MCF 10A (cell line): ENCODE data around the gene CASKIN1. TPM values are rescaled to one million over a fixed set of nuclear protein-coding genes. Genes with fewer than 3 reads are reported as not detected.

ENCODE experiments used
- BruUV-seq: library from RNA; stranded (reverse); fragments of 400-500 nt; replicated peaks from 2 replicates; lab custom pipeline; 2021; lab: Mats Ljungman, UMichigan
- CTCF ChIA-PET: fragments of 300-600 bp; sonication (Branson Sonifier 250); formaldehyde crosslinking; extraction: SDS; loops from one replicate; lab custom pipeline; 2021; ENCODE audit warnings: antibody characterized with exemption, inconsistent platforms; lab: Yijun Ruan, JAX
- POLR2A ChIA-PET: fragments of 300-600, 350-650 bp; sonication (Branson Sonifier 250); formaldehyde crosslinking; extraction: SDS; loops from one replicate; lab custom pipeline; 2020; ENCODE audit warnings: antibody characterized with exemption, inconsistent platforms; lab: Yijun Ruan, JAX
- DNase-seq: peaks from one replicate; pipeline ENCODE4 v3.0.0-alpha.2; 2018; ENCODE audit not compliant: unreplicated experiment
- H3K27ac Mint-ChIP-seq: one replicate; pipeline ENCODE4 v1.8.0; 2022; ENCODE audit warnings: mild to moderate bottlenecking, low read depth, mixed read lengths; ENCODE audit not compliant: unreplicated experiment
- H3K27me3 Mint-ChIP-seq: one replicate; pipeline ENCODE4 v1.8.0; 2022; ENCODE audit warnings: mixed read lengths; ENCODE audit not compliant: insufficient read depth, unreplicated experiment
- H3K36me3 Mint-ChIP-seq: one replicate; pipeline ENCODE4 v1.8.0; 2022; ENCODE audit warnings: mild to moderate bottlenecking, moderate library complexity, mixed read lengths; ENCODE audit not compliant: insufficient read depth, unreplicated experiment
- H3K4me1 Mint-ChIP-seq: one replicate; pipeline ENCODE4 v1.8.0; 2022; ENCODE audit warnings: mixed read lengths; ENCODE audit not compliant: insufficient read depth, unreplicated experiment
- H3K4me3 Mint-ChIP-seq: one replicate; pipeline ENCODE4 v1.8.0; 2022; ENCODE audit warnings: mild to moderate bottlenecking, moderate library complexity, mixed read lengths; ENCODE audit not compliant: unreplicated experiment
- H3K9me3 Mint-ChIP-seq: one replicate; pipeline ENCODE4 v1.8.0; 2022; ENCODE audit warnings: mixed read lengths; ENCODE audit not compliant: unreplicated experiment
- CTCF ChIP-seq: fragments of 200-600 bp; IDR thresholded peaks from one replicate; pipeline ENCODE4 v1.8.0; 2022; ENCODE audit warnings: antibody characterized with exemption, mild to moderate bottlenecking; ENCODE audit not compliant: unreplicated experiment
- intact Hi-C: fragments of 100-400 bp; cut with micrococcal nuclease; formaldehyde crosslinking; loops from 2 replicates; pipeline ENCODE4 v1.14.1; 2022
- total RNA-seq: library from RNA; stranded (reverse); gene quantifications from 2 replicates; pipeline ENCODE4 v1.2.3, GENCODE V29; 2022

Gene CASKIN1
- total RNA-seq, 1 experiment from 2014 or later = 0.14 TPM

- ChIA-PET CTCF (no interaction called here), POLR2A (interaction anchor here (0.6 to 1.1 kb wide), 3 partner anchors 16 to 393 kb away, joined by 3 read pairs; no protein-coding TSS in a partner anchor)
- no peak overlapping the region for H3K27ac Mint-ChIP-seq
- no peaks in the 10 kb centered on the region for H3K4me1 Mint-ChIP-seq
- no TSS peak for BruUV-seq
- H3K36me3 Mint-ChIP-seq = no peaks in the 10 kb centered on the region
- no peak overlapping the region for H3K4me3 Mint-ChIP-seq
- no peak for DNase-seq
- no peaks in the 10 kb centered on the region for H3K9me3 Mint-ChIP-seq
- H3K27me3 Mint-ChIP-seq = no peaks in the 10 kb centered on the region
- TF ChIP-seq CTCF = no peak
- intact Hi-C loops = no loop called here
Observed at GRCh38 chr16:2189252-2189893, 7.0 kb downstream of the CASKIN1 start.

GRCh38 chr16:2188395-2188794 is 8.0 kb downstream of the CASKIN1 start:
- intact Hi-C loops = no loop called here
- no peaks in the 10 kb centered on the region for H3K9me3 Mint-ChIP-seq
- DNase-seq = no peak
- H3K36me3 Mint-ChIP-seq = no peaks in the 10 kb centered on the region
- ChIA-PET POLR2A (interaction anchor here (1.0 kb wide), 1 partner anchor 41 kb away, joined by 3 read pairs; no protein-coding TSS in a partner anchor), CTCF (interaction anchor here (0.7 kb wide), 1 partner anchor 37 kb away, joined by 3 read pairs; no protein-coding TSS in a partner anchor)
- H3K27ac Mint-ChIP-seq = no peak overlapping the region
- no peak overlapping the region for H3K4me3 Mint-ChIP-seq
- BruUV-seq = no TSS peak
- TF ChIP-seq CTCF = no peak
- H3K4me1 Mint-ChIP-seq = no peaks in the 10 kb centered on the region
- no peaks in the 10 kb centered on the region for H3K27me3 Mint-ChIP-seq

- no peak overlapping the region for H3K27ac Mint-ChIP-seq
- intact Hi-C loops = no loop called here
- POLR2A ChIA-PET = interaction anchor here (0.8 kb wide), 1 partner anchor 32 kb away, joined by 4 read pairs; the partner anchor contains the start of gene TRAF7
- BruUV-seq = no TSS peak
- H3K27me3 Mint-ChIP-seq = no peaks in the 10 kb centered on the region
- DNase-seq = no peak
- no peaks in the 10 kb centered on the region for H3K36me3 Mint-ChIP-seq
- no peaks in the 10 kb centered on the region for H3K9me3 Mint-ChIP-seq
- TF ChIP-seq CTCF = no peak
- H3K4me1 Mint-ChIP-seq = peaks cover 3% of the 10 kb centered on the region
- H3K4me3 Mint-ChIP-seq = no peak overlapping the region
- CTCF ChIA-PET = no interaction called here
Observed at GRCh38 chr16:2187212-2187611, 9.2 kb downstream of the CASKIN1 start.

GRCh38 chr16:2186505-2186904 is 9.9 kb downstream of the CASKIN1 start:
- TF ChIP-seq CTCF = no peak
- POLR2A ChIA-PET = interaction anchor here (1.3 kb wide), 1 partner anchor 12 kb away, joined by 3 read pairs; no protein-coding TSS in a partner anchor
- Mint-ChIP-seq H3K4me1 (peaks cover 5% of the 10 kb centered on the region), H3K4me3 (no peak overlapping the region), H3K27me3 (no peaks in the 10 kb centered on the region), H3K9me3 (no peaks in the 10 kb centered on the region), H3K36me3 (no peaks in the 10 kb centered on the region), H3K27ac (no peak overlapping the region)
- intact Hi-C loops = no loop called here
- DNase-seq = no peak
- CTCF ChIA-PET = no interaction called here
- no TSS peak for BruUV-seq
